GM23248 (cell line): ENCODE measurements around the gene RSPH9.

ENCODE experiments used
- EZH2 ChIP-seq: fragments of 200-600 bp; sonication (generic); IDR thresholded peaks from 2 replicates; pipeline ENCODE4 v1.6.1; 2018; ENCODE audit warnings: antibody characterized with exemption, mild to moderate bottlenecking; ENCODE audit not compliant: insufficient read depth, poor library complexity, severe bottlenecking
- EZH2phosphoT487 ChIP-seq: fragments of 200-600 bp; sonication (generic); IDR thresholded peaks from 2 replicates; pipeline ENCODE4 v1.6.1; 2018; ENCODE audit warnings: antibody characterized with exemption, moderate library complexity, mild to moderate bottlenecking, low read depth; ENCODE audit not compliant: insufficient read depth

DNA sequence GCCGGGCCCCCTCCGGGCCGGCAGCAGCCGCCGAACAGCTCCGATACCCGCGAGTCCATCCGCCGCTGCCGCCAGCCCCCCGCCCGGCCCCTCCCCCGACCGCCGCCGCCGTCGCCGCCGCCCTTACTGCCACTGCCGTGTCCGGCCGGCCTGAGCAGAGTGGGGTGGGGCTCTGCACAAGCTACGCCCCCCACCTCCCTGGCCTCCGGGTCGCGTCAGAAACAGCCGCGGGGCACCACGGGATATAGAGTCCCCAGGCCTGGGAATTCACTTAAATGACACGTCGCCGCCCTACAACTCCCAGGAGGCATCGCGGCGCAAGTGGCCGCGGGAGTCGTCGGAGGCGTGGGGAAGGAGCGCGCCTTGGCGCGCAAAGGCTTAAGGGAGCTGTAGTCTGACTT is 15.7 kb upstream of the RSPH9 start, which contains the start of gene GTPBP2:
- TF ChIP-seq EZH2 (no peak), EZH2phosphoT487 (no peak)
